Measurements from ENCODE around the gene ZNF207. TPM values are rescaled to one million over a fixed set of nuclear protein-coding genes. Genes with fewer than 3 reads are reported as not detected.

ZNF207 gene
- total RNA-seq, 1 donor from 2014 or later: 304 TPM

DNA sequence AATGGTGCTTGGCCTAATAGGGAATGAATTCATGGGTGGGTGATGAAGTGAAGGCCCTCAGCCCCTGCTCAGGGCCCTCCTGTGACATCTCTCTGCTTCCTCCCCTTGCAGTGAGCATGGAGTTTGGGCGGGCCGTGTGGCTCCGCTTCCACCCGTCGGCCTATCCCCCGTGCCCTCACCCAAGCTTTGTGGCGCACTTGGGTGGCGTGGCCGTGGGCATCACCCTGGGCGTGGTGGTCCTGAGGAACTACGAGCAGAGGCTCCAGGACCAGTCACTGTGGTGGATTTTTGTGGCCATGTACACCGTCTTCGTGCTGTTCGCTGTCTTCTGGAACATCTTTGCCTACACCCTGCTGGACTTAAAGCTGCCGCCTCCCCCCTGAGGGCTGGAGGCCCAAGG lies 29.1 kb upstream of the ZNF207 start:
- no peaks in the 10 kb centered on the region for H3K9me3 Mint-ChIP-seq
- Histone ChIP-seq H3K36me3 (no peaks in the 10 kb centered on the region), H3K4me1 (peaks cover 15% of the 10 kb centered on the region), H3K27me3 (no peaks in the 10 kb centered on the region), H4K20me1 (ENCODE audit: low read depth) (no peaks in the 10 kb centered on the region), H3K9me3 (ENCODE audit: low read depth) (no peaks in the 10 kb centered on the region), H3K27ac (no peak overlapping the region), H2AFZ (replicated peaks) (no peak overlapping the region), H3K4me2 (no peak overlapping the region), H3F3A (ENCODE audit: low read depth) (peaks cover 25% of the 10 kb centered on the region), H3K79me2 (ENCODE audit: low read depth) (no peaks in the 10 kb centered on the region), H3K9ac (no peak overlapping the region), H3K4me3 (no peak overlapping the region)
- H3K27me3 Mint-ChIP-seq (ENCODE audit: insufficient read depth, low read depth): peaks cover 15% of the 10 kb centered on the region
- no peak overlapping the region for H3K4me3 Mint-ChIP-seq
- no peak for DNase-seq (ENCODE audit: low spot score)
- H3K36me3 Mint-ChIP-seq: no peaks in the 10 kb centered on the region
- peaks cover 27% of the 10 kb centered on the region for H3K4me1 Mint-ChIP-seq
- TF ChIP-seq EZH2phosphoT487 (IDR thresholded peaks at IDR 0.05) (no peak), EZH2 (IDR thresholded peaks at IDR 0.05) (no peak)
- TF ChIP-seq, protein P1, sequence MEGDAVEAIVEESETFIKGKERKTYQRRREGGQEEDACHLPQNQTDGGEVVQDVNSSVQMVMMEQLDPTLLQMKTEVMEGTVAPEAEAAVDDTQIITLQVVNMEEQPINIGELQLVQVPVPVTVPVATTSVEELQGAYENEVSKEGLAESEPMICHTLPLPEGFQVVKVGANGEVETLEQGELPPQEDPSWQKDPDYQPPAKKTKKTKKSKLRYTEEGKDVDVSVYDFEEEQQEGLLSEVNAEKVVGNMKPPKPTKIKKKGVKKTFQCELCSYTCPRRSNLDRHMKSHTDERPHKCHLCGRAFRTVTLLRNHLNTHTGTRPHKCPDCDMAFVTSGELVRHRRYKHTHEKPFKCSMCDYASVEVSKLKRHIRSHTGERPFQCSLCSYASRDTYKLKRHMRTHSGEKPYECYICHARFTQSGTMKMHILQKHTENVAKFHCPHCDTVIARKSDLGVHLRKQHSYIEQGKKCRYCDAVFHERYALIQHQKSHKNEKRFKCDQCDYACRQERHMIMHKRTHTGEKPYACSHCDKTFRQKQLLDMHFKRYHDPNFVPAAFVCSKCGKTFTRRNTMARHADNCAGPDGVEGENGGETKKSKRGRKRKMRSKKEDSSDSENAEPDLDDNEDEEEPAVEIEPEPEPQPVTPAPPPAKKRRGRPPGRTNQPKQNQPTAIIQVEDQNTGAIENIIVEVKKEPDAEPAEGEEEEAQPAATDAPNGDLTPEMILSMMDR (IDR thresholded peaks at IDR 0.05): no peak
- H3K27ac Mint-ChIP-seq: no peak overlapping the region

DNA sequence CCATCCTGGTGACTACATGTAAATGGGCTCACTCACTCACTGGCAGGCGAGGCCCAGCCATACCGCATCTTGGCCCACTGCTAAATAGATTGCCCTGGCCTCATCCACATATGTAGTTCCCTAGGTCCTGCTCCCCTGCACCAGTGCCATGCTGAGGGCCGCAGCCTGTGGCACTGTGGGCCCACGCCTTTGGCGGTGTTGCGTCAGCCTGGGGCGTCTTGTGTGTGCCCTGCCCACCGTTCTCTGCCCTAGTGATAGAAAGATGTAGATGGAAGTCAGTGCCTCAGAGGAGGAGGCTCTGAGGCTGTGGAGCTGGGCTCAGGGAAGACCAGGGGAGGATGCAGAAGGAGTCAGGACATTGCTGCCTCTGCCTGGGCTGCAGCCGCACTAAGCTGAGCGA lies 26.9 kb upstream of the ZNF207 start:
- DNase-seq (ENCODE audit: low spot score): no peak
- Mint-ChIP-seq H3K4me1 (peaks cover 15% of the 10 kb centered on the region), H3K9me3 (no peaks in the 10 kb centered on the region), H3K4me3 (no peak overlapping the region), H3K27me3 (ENCODE audit: insufficient read depth, low read depth) (peaks cover 12% of the 10 kb centered on the region), H3K27ac (peak overlapping the region; percentile 72), H3K36me3 (no peaks in the 10 kb centered on the region)
- Histone ChIP-seq H3K4me1 (peaks cover 12% of the 10 kb centered on the region), H3K27me3 (no peaks in the 10 kb centered on the region), H3K36me3 (no peaks in the 10 kb centered on the region), H3K4me3 (no peak overlapping the region), H2AFZ (replicated peaks) (no peak overlapping the region), H3K9ac (no peak overlapping the region), H3K9me3 (ENCODE audit: low read depth) (no peaks in the 10 kb centered on the region), H3K4me2 (no peak overlapping the region), H4K20me1 (ENCODE audit: low read depth) (no peaks in the 10 kb centered on the region), H3F3A (ENCODE audit: low read depth) (peaks cover 29% of the 10 kb centered on the region), H3K79me2 (ENCODE audit: low read depth) (no peaks in the 10 kb centered on the region), H3K27ac (no peak overlapping the region)
- TF ChIP-seq EZH2 (IDR thresholded peaks at IDR 0.05) (no peak), EZH2phosphoT487 (IDR thresholded peaks at IDR 0.05) (no peak)
- TF ChIP-seq, protein P1 (IDR thresholded peaks at IDR 0.05): no peak

DNA sequence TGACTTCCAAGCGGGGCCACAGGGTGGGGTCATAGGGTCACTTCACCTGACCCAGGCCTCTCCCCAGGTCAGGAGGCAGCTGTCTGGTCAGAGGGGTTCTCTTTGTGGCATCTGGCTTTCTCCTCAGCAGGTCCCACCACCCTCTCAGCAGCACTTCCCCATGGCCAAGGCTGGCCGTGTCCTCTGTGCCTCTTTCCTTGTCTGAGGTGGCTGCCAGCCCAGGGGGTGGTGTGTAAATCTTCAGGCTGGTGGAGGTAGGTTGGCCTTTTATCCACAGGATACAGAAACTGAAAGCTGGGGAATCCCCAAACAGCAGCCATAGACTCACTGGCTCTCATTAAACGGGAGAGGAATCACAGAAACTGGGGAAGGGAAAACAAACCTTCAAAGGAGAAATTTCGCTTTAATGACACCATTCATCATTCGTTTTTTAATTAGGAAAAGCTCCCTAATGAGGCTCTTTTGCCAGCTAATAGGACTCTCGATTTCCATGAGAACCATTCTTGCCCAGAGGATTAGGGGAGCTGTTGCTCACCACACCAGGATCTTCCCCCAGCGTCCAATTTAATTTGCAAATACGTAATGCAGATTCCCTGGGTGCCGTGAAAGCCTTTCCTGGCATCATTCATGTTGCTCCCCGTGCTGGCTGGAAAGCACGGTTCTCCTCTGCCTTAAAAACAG lies 26.0 kb upstream of the ZNF207 start:
- Mint-ChIP-seq H3K4me1 (peaks cover 14% of the 10 kb centered on the region), H3K27ac (no peak overlapping the region), H3K27me3 (ENCODE audit: insufficient read depth, low read depth) (peaks cover 11% of the 10 kb centered on the region), H3K4me3 (no peak overlapping the region), H3K36me3 (no peaks in the 10 kb centered on the region), H3K9me3 (no peaks in the 10 kb centered on the region)
- Histone ChIP-seq H3K4me3 (no peak overlapping the region), H3K9ac (no peak overlapping the region), H3K79me2 (ENCODE audit: low read depth) (no peaks in the 10 kb centered on the region), H3F3A (ENCODE audit: low read depth) (peaks cover 30% of the 10 kb centered on the region), H4K20me1 (ENCODE audit: low read depth) (no peaks in the 10 kb centered on the region), H3K27ac (peak overlapping the region; percentile 44), H3K27me3 (no peaks in the 10 kb centered on the region), H3K4me1 (peaks cover 12% of the 10 kb centered on the region), H3K36me3 (no peaks in the 10 kb centered on the region), H3K9me3 (ENCODE audit: low read depth) (no peaks in the 10 kb centered on the region), H2AFZ (replicated peaks) (peak overlapping the region; percentile 40), H3K4me2 (peak overlapping the region; percentile 65)
- DNase-seq (ENCODE audit: low spot score): peak; percentile 60
- TF ChIP-seq, protein P1 (IDR thresholded peaks at IDR 0.05): no peak
- TF ChIP-seq EZH2phosphoT487 (IDR thresholded peaks at IDR 0.05) (no peak), EZH2 (IDR thresholded peaks at IDR 0.05) (no peak)

Measured in neural progenitor cell (in vitro differentiated cells).